Measurements from ENCODE around the gene CTNNA3. TPM values are rescaled to one million over a fixed set of nuclear protein-coding genes. Genes with fewer than 3 reads are reported as not detected.

CTNNA3 gene
- total and polyA plus RNA-seq, 12 donors, result 2.0 to 213 (median 171) TPM

DNA sequence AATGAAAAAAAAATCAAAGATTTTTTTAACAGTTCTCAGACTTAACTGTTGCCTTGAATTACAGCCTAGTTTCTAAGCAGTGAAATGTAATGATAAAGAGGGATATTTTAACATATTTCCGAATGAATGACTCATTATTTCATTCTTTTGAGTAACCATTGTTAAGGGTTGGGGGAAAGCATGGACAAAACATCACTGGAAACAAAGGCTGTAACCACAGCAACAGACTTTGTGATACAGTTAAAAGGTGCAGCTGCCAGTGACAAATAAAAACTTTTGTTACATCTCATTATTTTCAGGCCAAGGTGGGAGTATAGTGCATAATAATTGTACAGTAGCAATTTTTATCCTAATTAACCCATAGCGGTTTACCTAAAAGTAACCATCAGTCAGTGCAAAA, 597.5 kb downstream of the CTNNA3 start:
- intact Hi-C loops (cut with DNase I), result no loop called here
- no peak overlapping the region for H3K4me3 ChIP-seq

GRCh38 chr10:67095531-67095930, 600.5 kb downstream of the CTNNA3 start:
- Histone ChIP-seq H3K4me3 (no peak overlapping the region), H3K27ac (no peak overlapping the region), H3K9me3 (no peaks in the 10 kb centered on the region), H3K36me3 (no peaks in the 10 kb centered on the region), H3K27me3 (no peaks in the 10 kb centered on the region), H3K4me1 (no peaks in the 10 kb centered on the region)
- no peak for DNase-seq
- WGBS, 2 donors, result 48 to 53% methylated on average over 2 of the region's 2 CpGs
- ATAC-seq, result no peak
- no peak for TF ChIP-seq CTCF (IDR thresholded peaks at IDR 0.05)
- intact Hi-C loops (cut with DNase I), result no loop called here

More for the DNA sequence above, 597.5 kb downstream of the CTNNA3 start:
- H3K4me1 ChIP-seq, result no peaks in the 10 kb centered on the region
- H3K9me3 ChIP-seq, result no peaks in the 10 kb centered on the region
- TF ChIP-seq CTCF (IDR thresholded peaks at IDR 0.05), result no peak
- ATAC-seq (no peak), DNase-seq (no peak)
- WGBS, 2 donors, result 61 to 70% methylated on average over 2 of the region's 2 CpGs
- H3K27ac ChIP-seq, result no peak overlapping the region
- H3K36me3 ChIP-seq, result no peaks in the 10 kb centered on the region
- no peaks in the 10 kb centered on the region for H3K27me3 ChIP-seq

DNA sequence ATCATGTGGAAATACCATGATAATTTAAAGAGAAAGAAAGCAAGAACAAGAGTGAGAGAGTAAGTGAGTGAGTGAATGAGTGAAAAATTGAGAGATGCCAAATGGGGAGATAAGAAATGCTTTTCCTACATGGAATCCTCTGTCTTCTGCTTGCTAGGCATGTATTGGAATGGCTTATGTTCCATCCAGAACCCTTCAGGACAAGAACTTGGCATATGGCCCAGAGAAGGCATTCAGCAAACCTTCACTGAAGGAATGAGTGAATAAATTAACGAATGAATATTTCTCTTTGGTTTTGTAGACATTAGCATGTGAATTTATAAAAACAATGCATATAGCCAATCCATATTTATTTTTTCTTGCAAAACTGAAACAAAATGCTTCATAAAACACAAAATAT, 608.0 kb downstream of the CTNNA3 start:
- 30 to 35% methylated on average over 1 of the region's 1 CpG for whole genome bisulfite sequencing, 2 donors
- Histone ChIP-seq H3K36me3 (no peaks in the 10 kb centered on the region), H3K4me1 (peaks cover 0 to 28% (median 9%) of the 10 kb centered on the region in 9 donors), H3K9me3 (no peaks in the 10 kb centered on the region), H3K27ac (peak overlapping the region in 2 of 10 donors; percentile 0 to 26), H3K4me3 (no peak overlapping the region), H3K27me3 (no peaks in the 10 kb centered on the region)
- TF ChIP-seq CTCF (IDR thresholded peaks at IDR 0.05), result no peak
- intact Hi-C loops (cut with DNase I), result no loop called here
- DNase-seq (no peak), ATAC-seq (peak in 1 of 8 donors; percentile 57)

DNA sequence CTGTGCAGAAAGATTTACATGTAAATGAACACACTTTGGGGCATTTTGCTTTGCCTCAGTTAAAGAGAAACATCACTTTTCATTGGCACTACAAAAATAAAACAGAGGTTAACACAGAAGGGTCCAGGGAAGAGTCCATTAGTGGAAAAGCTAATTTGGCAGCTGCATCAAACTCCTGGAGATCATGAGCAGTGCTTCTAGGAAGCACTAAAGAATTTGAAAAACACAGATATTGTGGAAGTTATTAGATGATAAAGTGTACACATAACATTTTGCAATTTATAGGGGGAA, 608.9 kb downstream of the CTNNA3 start:
- ATAC-seq, result peak in 1 of 8 donors; percentile 22
- peak overlapping the region in 7 of 10 donors; percentile 18 to 77 (median 67) for H3K27ac ChIP-seq

More for the DNA sequence above, 608.9 kb downstream of the CTNNA3 start:
- Histone ChIP-seq H3K4me3 (no peak overlapping the region), H3K27me3 (no peaks in the 10 kb centered on the region), H3K36me3 (no peaks in the 10 kb centered on the region), H3K4me1 (peaks cover 0 to 28% (median 9%) of the 10 kb centered on the region in 9 donors), H3K9me3 (no peaks in the 10 kb centered on the region)
- no peak for DNase-seq
- intact Hi-C loops (cut with DNase I), result no loop called here
- TF ChIP-seq CTCF (IDR thresholded peaks at IDR 0.05), result no peak
